IPS DF 6.9 (cell line): Measurements from ENCODE around the gene CAMSAP3.

ENCODE experiments used
- DNase-seq: peaks from one replicate; pipeline ENCODE4 v3.0.0-alpha.2; 2013; ENCODE audit warnings: low read depth, low spot score
- H3K27ac ChIP-seq: one replicate; pipeline ENCODE4 v1.5.1; 2013; ENCODE audit warnings: low read length, control low read depth
- H3K27me3 ChIP-seq: 2 replicates; pipeline ENCODE4 v1.6.1; 2013; ENCODE audit warnings: mild to moderate bottlenecking, low read length; ENCODE audit not compliant: control insufficient read depth, insufficient read depth
- H3K36me3 ChIP-seq: 2 replicates; pipeline ENCODE4 v1.6.1; 2013; ENCODE audit warnings: low read length; ENCODE audit not compliant: control insufficient read depth, insufficient read depth
- H3K4me1 ChIP-seq: 2 replicates; pipeline ENCODE4 v1.6.1; 2013; ENCODE audit warnings: low read length; ENCODE audit not compliant: control insufficient read depth, insufficient read depth
- H3K4me3 ChIP-seq: 2 replicates; pipeline ENCODE4 v1.5.1; 2013; ENCODE audit warnings: mild to moderate bottlenecking, low read length
- H3K9me3 ChIP-seq: 2 replicates; pipeline ENCODE4 v1.6.1; 2013; ENCODE audit warnings: low read length, inconsistent platforms; ENCODE audit not compliant: control insufficient read depth, insufficient read depth
- WGBS: extraction: QIAGEN DNeasy Blood & Tissue Kit; methylation state at CpG from one replicate; pipeline ENCODE4 v1.1.7; 2013; ENCODE audit warnings: mixed read lengths, missing lambda C conversion rate; ENCODE audit not compliant: insufficient read length, insufficient coverage; 5-methylcytosine and 5-hydroxymethylcytosine counted together

CAMSAP3 gene

DNA sequence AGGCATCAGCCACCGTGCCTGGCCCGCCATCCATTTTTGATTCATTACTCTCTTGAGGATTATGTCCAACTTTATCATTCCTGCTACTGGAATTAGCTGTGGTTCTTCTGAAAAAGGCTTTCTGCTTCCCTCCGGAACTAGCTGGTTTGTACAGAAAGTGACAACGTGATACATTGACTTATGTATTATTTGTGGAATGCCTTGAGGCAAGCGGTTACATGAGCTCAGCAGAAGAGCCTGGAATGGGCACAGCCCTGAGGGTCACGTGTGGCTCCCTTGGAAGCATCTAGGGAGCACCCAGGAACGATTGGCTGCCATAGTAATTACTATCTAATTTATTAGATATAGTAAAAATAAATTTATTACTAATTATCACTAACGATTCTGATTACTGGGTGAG, 58.7 kb downstream of the CAMSAP3 start:
- DNase-seq = no peak
- H3K27me3 ChIP-seq = peaks cover 7% of the 10 kb centered on the region
- WGBS = no CpG with 5 or more reads among the region's 8 CpGs
- no peak overlapping the region for H3K4me3 ChIP-seq
- H3K9me3 ChIP-seq = no peaks in the 10 kb centered on the region
- no peaks in the 10 kb centered on the region for H3K4me1 ChIP-seq
- H3K27ac ChIP-seq = no peak overlapping the region
- H3K36me3 ChIP-seq = no peaks in the 10 kb centered on the region

DNA sequence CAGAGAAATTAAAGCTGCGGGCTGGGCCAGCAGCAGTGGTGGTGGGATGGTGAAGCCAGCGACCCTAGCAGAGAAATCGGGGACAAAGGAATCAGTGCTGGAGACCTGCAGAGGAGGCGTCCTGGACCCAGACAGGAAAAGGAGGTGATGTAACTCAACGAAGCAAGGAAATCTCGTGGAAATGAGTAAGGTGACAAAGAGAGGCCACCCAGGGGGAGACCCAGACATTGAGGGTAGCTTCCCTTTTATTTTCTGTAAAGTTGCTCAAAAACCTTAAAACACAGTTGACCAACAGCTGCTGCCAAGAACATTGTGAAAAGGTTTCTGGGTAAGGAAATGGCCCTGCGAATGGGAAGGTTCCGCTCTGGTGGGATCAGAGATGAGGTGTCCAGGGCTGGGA, 59.9 kb downstream of the CAMSAP3 start:
- Histone ChIP-seq H3K4me3 (no peak overlapping the region), H3K9me3 (no peaks in the 10 kb centered on the region), H3K27me3 (peaks cover 7% of the 10 kb centered on the region), H3K4me1 (no peaks in the 10 kb centered on the region), H3K36me3 (no peaks in the 10 kb centered on the region), H3K27ac (no peak overlapping the region)
- no CpG with 5 or more reads among the region's 8 CpGs for whole genome bisulfite sequencing
- DNase-seq = no peak

DNA sequence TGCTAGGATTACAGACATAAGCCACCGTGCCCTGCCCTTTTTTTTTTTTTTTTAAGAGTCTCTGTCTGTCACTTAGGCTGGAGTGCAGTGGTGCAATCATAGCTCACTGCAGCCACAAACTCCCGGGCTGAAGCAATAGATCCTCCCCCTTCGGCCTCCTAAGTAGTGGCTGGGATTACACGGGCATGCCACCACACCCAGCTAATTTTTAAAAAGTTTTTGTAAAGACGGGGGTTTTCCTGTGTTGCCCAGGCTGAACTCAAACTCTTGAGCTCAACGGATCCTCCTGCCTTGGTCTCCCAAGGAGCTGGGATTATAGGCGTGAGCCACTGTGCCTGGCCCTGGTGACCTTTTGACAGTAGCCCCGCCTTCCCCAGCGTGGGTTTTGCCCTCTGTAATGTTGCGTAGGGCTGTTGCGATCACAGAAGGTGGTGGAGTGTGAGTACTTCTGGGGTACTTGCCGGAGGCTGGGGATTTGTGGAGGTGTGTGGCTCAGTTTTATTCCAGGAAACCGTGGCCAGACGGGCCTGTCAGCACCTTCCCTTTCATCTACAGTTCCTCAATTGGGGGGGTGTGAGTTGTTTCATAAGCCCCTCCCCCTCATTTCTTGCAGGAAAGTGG, 61.6 kb downstream of the CAMSAP3 start:
- H3K9me3 ChIP-seq = no peaks in the 10 kb centered on the region
- H3K36me3 ChIP-seq = no peaks in the 10 kb centered on the region
- WGBS = no CpG with 5 or more reads among the region's 14 CpGs
- H3K4me1 ChIP-seq = no peaks in the 10 kb centered on the region
- H3K27me3 ChIP-seq = peaks cover 6% of the 10 kb centered on the region
- no peak overlapping the region for H3K27ac ChIP-seq
- no peak overlapping the region for H3K4me3 ChIP-seq
- no peak for DNase-seq

DNA sequence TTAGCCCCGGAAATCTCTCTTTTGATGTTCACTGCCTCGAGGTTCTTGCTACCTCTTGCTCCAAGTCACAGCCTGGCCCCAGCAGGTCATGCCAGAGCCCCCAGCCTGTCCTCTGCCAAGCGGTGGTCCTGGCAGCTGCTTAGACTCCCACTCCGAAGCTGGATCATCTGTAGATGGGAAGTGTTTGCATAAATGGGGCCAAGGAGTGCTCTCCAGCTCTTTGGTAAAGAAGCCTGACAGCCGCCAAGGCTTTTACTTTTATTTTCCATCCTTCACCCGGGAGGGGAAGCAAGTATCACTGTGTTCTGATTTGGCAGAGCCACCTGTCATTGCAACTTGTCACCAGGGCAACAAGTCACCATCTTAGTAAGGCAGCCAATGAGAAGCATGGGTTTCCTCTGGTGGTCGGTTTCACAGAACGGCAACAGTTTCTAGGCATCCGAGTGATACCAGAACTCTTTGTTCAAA, 62.6 kb downstream of the CAMSAP3 start:
- no peak for DNase-seq
- Histone ChIP-seq H3K4me1 (no peaks in the 10 kb centered on the region), H3K9me3 (no peaks in the 10 kb centered on the region), H3K4me3 (no peak overlapping the region), H3K36me3 (no peaks in the 10 kb centered on the region), H3K27ac (no peak overlapping the region), H3K27me3 (peaks cover under 1% of the 10 kb centered on the region; the same call in 1 of the 2 replicates)
- no CpG with 5 or more reads among the region's 9 CpGs for WGBS

DNA sequence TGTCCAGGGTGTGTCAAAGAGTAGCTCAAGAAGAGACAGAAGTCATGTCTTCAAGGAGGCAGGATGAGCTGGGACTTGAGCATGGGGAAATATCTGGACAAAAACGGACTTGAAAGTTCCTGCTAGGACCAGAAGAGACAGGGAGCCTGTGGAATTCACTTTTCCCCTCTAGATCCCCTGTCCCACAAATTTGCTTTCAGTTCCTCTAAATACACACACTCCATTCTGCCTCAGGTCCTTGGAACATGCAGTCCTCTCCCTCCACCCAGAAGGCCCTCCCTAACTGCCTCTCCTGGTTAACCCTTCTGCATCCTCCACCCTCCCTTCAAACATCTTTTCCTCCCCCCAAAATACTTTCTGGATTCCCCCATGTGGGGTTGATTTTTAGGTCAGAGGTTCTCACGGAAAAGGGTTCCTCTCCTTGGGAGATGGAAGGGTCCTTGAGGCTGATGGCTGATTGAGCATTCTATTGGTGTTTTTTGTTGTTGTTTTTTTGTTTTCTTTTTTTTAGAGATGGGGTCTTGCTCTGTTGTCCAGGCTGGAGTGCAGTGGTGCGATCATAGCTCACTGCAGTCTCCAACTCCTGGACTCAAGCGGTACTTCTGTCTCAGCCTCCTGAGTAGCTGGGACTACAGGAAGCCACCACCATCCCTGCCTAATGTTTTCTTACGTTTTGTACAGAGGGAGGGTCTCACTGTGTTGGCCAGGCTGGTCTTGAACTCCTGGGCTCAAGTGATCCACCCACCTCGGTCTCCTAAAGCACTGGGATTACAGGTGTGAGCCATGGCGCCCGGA, 66.3 kb downstream of the CAMSAP3 start:
- no peak overlapping the region for H3K27ac ChIP-seq
- no peaks in the 10 kb centered on the region for H3K4me1 ChIP-seq
- no peak for DNase-seq
- no peaks in the 10 kb centered on the region for H3K9me3 ChIP-seq
- H3K4me3 ChIP-seq = no peak overlapping the region
- no peaks in the 10 kb centered on the region for H3K27me3 ChIP-seq
- WGBS = no CpG with 5 or more reads among the region's 8 CpGs
- no peaks in the 10 kb centered on the region for H3K36me3 ChIP-seq

DNA sequence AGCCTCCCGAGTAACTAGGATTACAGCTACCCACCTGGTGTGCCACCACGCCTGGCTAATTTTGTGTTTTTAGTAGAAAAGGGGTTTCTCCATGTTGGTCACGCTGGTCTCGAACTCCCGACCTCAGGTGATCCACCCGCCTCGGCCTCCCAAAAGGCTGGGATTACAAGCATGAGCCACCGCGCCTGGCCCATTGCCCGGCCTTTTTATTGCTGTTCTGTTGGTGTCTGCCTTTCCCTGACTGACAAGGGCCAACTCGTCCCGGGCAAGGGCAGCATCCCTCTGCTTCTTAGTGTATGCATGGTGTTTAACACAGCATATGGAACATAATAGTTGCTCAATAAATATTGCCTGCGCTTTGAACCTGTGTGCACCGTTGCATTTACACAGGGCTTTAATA, 67.0 kb downstream of the CAMSAP3 start:
- DNase-seq = no peak
- Histone ChIP-seq H3K4me1 (no peaks in the 10 kb centered on the region), H3K27me3 (no peaks in the 10 kb centered on the region), H3K36me3 (no peaks in the 10 kb centered on the region), H3K4me3 (no peak overlapping the region), H3K9me3 (no peaks in the 10 kb centered on the region), H3K27ac (no peak overlapping the region)
- WGBS = no CpG with 5 or more reads among the region's 14 CpGs

DNA sequence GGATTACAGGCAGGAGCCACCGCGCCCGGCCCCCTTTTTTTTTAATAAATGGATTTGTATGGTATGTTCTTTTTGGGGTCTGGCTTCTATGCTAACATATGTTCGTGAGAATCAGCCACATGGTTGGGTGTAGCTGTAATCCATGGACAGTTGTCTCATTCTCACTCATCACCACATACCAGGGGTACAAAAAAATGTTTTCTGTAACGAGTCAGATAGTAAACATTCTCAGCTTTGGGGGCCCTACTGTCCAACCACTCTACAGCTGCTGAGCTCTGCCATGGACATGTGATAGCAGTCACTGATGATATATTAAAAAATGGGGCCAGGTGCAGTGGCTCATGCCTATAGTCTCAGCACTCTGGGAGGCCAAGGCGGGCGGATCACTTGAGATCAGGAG, 68.0 kb downstream of the CAMSAP3 start:
- Histone ChIP-seq H3K9me3 (no peaks in the 10 kb centered on the region), H3K4me3 (no peak overlapping the region), H3K27ac (no peak overlapping the region), H3K36me3 (no peaks in the 10 kb centered on the region), H3K27me3 (no peaks in the 10 kb centered on the region; the same call in 1 of the 2 replicates), H3K4me1 (no peaks in the 10 kb centered on the region)
- no peak for DNase-seq
- WGBS = no CpG with 5 or more reads among the region's 7 CpGs

DNA sequence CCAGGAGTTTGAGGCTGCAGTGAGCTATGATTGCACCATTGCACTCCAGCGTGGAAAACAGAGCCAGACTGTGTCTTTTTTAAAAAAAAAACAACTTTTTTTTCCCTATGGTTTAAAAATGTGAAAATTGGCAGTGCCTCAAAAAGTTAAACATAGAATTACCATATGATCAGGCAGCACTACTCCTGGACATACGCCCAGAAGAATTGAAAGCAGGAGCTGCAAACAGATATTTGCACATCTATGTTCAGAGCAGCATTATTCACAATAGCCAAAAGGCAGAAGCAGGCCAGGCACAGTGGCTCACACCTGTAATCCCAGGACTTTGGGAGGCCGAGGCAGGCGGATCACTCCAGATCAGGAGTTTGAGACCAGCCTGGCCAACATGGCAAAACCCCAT, 69.4 kb downstream of the CAMSAP3 start:
- H3K27ac ChIP-seq = no peak overlapping the region
- H3K4me1 ChIP-seq = 0 out of 2 replicates have a peak, but pooled peaks cover under 1% of the 10 kb centered on the region
- H3K4me3 ChIP-seq = no peak overlapping the region
- no CpG with 5 or more reads among the region's 4 CpGs for WGBS
- no peaks in the 10 kb centered on the region for H3K9me3 ChIP-seq
- DNase-seq = no peak
- no peaks in the 10 kb centered on the region; the same call in 1 of the 2 replicates for H3K27me3 ChIP-seq
- no peaks in the 10 kb centered on the region for H3K36me3 ChIP-seq
